AG09309 (cell line): Measurements from ENCODE around the gene MPHOSPH9.

Source experiments
- DNase-seq: peaks from one replicate; pipeline ENCODE4 v3.0.0-alpha.2; 2010; ENCODE audit warnings: low read depth
- H3K4me3 ChIP-seq: 2 replicates; pipeline ENCODE4 v1.5.1; 2011; ENCODE audit warnings: mild to moderate bottlenecking, low read depth, low read length, moderate library complexity; ENCODE audit not compliant: control insufficient read depth
- TF ChIP-seq, protein P1 (sequence below): IDR thresholded peaks from 2 replicates; pipeline ENCODE4 v1.5.1; 2011; ENCODE audit warnings: mild to moderate bottlenecking, low read depth, low read length, inconsistent platforms; ENCODE audit not compliant: insufficient read depth, control insufficient read depth; ENCODE audit errors: missing control alignments

The MPHOSPH9 gene

DNA sequence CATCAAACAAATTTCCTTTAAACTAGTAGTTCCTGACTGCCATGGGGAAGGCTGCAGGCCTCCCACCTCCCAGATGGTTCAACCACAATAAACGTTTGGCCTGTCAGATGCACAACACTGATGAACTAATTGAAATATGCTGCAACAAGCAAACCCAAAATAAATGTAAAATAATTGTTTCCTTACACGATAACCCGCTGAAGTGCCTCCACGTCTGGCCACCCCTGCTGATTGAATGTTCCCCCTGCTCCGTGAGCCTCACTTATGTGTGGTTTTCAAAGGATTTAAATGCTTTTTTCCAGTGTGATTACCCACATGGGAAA, 90.5 kb downstream of the MPHOSPH9 start:
- DNase-seq: no peak
- TF ChIP-seq, protein P1, sequence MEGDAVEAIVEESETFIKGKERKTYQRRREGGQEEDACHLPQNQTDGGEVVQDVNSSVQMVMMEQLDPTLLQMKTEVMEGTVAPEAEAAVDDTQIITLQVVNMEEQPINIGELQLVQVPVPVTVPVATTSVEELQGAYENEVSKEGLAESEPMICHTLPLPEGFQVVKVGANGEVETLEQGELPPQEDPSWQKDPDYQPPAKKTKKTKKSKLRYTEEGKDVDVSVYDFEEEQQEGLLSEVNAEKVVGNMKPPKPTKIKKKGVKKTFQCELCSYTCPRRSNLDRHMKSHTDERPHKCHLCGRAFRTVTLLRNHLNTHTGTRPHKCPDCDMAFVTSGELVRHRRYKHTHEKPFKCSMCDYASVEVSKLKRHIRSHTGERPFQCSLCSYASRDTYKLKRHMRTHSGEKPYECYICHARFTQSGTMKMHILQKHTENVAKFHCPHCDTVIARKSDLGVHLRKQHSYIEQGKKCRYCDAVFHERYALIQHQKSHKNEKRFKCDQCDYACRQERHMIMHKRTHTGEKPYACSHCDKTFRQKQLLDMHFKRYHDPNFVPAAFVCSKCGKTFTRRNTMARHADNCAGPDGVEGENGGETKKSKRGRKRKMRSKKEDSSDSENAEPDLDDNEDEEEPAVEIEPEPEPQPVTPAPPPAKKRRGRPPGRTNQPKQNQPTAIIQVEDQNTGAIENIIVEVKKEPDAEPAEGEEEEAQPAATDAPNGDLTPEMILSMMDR: no peak
- H3K4me3 ChIP-seq: no peak overlapping the region

DNA sequence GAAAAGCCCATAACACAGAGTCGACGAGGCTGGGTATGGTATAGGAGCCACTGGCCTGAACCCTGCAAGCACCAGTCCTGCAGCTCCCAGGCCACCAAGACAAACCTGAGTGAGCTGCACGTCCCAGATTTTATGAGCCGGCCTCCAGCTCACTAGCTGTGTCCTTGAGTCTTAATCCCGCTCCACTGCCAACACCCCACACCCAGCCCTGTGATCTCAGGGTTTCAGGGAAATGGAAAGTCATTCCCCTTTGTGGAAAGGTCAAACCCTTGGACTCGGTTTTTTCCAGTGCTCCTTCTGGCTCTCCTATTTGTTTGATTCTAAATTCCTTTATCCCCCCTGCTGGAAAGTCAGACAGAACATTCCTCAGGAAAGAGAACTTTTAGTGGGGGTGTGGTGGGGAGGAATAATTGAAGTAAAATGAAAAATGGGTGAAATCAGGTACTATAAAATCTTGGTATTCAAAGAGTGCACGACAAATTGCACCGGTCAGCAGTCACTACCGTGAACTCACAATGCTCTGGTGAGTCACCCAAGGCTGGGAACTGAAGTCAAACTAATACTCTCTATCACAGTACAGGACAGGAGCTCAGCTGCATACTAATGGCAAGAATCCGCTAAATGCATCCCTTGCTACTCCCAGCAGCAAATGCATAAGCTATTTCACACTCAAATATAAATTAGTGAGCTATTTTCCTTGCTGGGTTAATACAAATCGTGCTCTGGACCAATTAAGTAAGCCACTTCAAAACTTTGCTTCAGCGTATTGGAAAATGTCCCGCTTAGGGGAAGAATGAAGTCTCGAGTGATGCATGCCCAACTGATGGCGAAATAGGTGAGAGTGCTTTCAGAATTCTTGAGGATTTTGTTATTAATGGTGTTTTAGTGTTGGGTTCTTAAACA, 91.1 kb downstream of the MPHOSPH9 start:
- DNase-seq: peak; percentile 32
- no peak overlapping the region for H3K4me3 ChIP-seq
- TF ChIP-seq, protein P1: no peak

DNA sequence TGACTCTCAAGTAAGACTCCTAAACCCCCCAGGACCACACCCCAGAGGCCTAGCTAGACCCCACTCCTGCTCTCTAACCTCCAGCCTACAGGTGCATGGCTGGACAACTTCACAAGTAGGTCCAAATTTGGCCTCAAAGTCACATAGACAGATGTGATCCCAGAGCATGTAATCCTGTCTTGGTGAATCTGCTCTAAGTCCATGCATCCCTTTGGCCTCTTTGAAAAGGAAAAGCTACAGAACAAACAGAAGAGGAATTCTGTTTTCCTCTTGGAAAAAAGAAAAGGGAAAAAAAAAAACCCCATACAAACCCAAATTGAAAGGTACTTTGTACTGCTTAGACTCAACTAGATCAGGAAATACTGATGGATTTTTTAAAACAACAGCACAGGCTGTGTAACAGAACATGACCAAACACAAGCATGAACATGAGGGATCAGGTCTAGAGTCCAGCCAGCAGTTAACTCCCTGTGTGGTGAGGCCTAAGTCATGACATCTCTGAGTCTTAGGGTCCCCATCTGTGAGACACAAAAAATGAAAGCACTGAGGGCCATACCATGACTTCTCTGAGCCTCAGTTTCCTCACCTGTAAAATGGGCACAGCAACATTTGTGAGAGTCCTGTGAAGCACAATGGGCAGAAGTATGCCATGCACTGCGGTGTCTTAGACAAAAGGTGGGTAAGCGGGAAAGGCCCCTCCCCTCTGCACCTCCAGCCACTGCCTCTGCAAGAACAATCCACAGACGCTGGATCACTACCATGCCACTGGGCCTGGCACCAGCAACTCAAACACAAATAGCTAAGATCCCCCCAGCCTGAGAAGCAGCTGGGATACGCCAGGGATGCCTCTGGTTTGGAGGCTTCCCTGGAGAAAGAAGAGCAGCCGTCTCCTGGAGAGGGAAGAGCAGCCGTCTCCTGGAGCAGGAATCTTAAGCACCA, 92.0 kb downstream of the MPHOSPH9 start:
- no peak overlapping the region for H3K4me3 ChIP-seq
- DNase-seq: no peak
- TF ChIP-seq, protein P1: no peak

DNA sequence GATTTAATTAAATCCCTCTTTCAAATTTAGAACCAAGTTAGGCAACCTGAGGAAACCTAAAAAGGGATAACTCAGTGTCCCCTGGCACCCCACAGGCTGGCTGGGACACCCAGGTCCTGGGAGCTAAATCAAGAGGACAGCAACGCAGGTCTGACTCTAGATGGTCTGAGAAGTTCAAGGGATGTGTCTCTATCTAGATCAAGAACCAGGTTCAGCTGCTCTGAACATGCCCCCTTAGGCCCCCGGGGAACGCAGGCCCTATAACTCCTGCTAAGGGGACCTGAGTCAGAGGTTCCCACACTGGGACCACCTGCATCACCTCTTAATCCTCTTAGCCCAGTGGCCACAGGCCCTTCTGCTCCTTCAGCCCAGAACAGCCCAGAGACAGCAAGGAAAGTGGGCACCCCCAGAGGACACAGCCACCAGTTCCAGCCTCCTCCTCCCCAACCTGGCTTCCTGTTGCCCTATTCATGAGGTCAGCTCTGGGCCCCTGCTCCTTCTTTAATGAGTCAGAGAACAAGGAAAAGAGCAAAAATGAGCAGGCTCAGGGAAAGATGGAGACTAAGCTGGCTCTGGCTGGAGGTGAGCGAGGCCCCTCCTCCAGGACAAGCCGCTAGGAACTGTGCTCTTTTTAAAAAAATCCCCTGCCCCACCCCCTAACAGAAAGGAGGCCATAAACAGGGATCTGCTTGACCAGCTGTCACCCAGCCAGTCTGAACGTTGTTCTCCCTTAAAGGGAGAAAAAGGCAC, 92.8 kb downstream of the MPHOSPH9 start:
- TF ChIP-seq, protein P1: no peak
- no peak overlapping the region for H3K4me3 ChIP-seq
- no peak for DNase-seq

DNA sequence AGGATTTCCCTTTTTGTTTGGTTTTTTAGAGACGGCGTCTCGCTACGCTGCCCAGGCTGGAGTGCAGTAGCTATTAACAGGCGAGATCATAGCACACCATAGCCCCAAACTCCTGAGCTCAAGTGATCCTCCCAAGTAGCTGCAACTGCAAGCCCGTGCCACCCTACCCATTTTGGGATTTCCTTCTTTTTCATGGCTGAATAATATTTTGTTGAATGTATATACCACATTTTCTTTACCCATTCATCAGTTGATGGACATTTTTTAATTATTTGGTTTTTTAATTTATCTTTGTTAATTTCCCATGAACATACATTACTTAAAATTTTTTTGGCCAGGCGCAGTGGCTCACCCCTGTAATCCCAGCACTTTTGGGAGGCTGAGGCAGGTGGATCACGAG, 97.3 kb downstream of the MPHOSPH9 start:
- DNase-seq: no peak
- H3K4me3 ChIP-seq: no peak overlapping the region
- TF ChIP-seq, protein P1: no peak

DNA sequence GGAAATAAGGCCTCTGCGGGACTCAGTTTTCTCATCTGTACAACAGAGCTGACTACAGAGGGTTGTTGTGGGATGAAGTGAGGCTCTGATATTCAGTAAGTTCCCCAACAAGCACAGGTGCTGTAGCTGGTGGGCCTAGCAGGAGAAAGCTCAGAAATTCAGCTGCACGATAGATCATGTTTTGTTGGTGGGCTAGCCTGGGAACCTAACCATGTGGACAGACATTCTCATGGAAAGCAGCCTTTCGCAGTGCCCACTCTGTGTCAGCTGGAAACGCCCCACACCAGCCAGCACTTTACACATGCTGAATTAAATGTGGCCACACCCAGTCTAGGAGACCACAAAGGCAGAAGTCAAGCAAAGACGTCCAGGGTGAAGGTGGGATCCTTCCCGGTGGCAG, 98.1 kb downstream of the MPHOSPH9 start:
- TF ChIP-seq, protein P1: no peak
- DNase-seq: no peak
- no peak overlapping the region for H3K4me3 ChIP-seq
